WTC11 (cell line): ENCODE measurements around the gene CNTNAP2.

Source experiments
- ATF3 ChIP-seq: sonication (generic); formaldehyde crosslinking; conservative IDR thresholded peaks from 2 replicates; pipeline ENCODE4 v1.8.1; 2022; ENCODE audit warnings: mild to moderate bottlenecking, missing genetic modification reagents
- E2F1 ChIP-seq: sonication (generic); formaldehyde crosslinking; IDR thresholded peaks from 2 replicates; pipeline ENCODE4 v1.8.0; 2022; ENCODE audit warnings: mild to moderate bottlenecking, missing genetic modification reagents
- ETV6 ChIP-seq: sonication (generic); formaldehyde crosslinking; IDR thresholded peaks from 2 replicates; pipeline ENCODE4 v1.8.1; 2022; ENCODE audit warnings: mild to moderate bottlenecking, missing genetic modification reagents
- FOXP1 ChIP-seq: sonication (generic); formaldehyde crosslinking; IDR thresholded peaks from 2 replicates; pipeline ENCODE4 v1.8.0; 2022; ENCODE audit warnings: missing genetic modification reagents, mild to moderate bottlenecking, moderate library complexity, borderline replicate concordance
- PRDM15 ChIP-seq: sonication (generic); formaldehyde crosslinking; IDR thresholded peaks from 2 replicates; pipeline ENCODE4 v1.8.0; 2022; ENCODE audit warnings: missing genetic modification reagents
- SMAD4 ChIP-seq: sonication (generic); formaldehyde crosslinking; IDR thresholded peaks from 2 replicates; pipeline ENCODE4 v1.8.0; 2022; ENCODE audit warnings: mild to moderate bottlenecking, missing genetic modification reagents
- TP53 ChIP-seq: sonication (generic); formaldehyde crosslinking; IDR thresholded peaks from 2 replicates; pipeline ENCODE4 v1.8.1; 2023; ENCODE audit warnings: mild to moderate bottlenecking, missing genetic modification reagents
- USF2 ChIP-seq: sonication (generic); formaldehyde crosslinking; IDR thresholded peaks from 2 replicates; pipeline ENCODE4 v1.8.1; 2023; ENCODE audit warnings: mild to moderate bottlenecking, missing genetic modification reagents, moderate library complexity
- TF ChIP-seq, protein P1 (sequence below): fragments of 200-600 bp; IDR thresholded peaks from 2 replicates; pipeline ENCODE4 v1.8.0; 2022; ENCODE audit warnings: antibody characterized with exemption
- TF ChIP-seq, protein P2 (sequence below): fragments of 250-450 bp; sonication (Bioruptor Pico); IDR thresholded peaks from 2 replicates; pipeline ENCODE4 v2.1.2; 2022; ENCODE audit warnings: mild to moderate bottlenecking, moderate library complexity

- TF ChIP-seq, protein P1, sequence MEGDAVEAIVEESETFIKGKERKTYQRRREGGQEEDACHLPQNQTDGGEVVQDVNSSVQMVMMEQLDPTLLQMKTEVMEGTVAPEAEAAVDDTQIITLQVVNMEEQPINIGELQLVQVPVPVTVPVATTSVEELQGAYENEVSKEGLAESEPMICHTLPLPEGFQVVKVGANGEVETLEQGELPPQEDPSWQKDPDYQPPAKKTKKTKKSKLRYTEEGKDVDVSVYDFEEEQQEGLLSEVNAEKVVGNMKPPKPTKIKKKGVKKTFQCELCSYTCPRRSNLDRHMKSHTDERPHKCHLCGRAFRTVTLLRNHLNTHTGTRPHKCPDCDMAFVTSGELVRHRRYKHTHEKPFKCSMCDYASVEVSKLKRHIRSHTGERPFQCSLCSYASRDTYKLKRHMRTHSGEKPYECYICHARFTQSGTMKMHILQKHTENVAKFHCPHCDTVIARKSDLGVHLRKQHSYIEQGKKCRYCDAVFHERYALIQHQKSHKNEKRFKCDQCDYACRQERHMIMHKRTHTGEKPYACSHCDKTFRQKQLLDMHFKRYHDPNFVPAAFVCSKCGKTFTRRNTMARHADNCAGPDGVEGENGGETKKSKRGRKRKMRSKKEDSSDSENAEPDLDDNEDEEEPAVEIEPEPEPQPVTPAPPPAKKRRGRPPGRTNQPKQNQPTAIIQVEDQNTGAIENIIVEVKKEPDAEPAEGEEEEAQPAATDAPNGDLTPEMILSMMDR, result no peak
- no peak for TF ChIP-seq USF2
- TF ChIP-seq SMAD4 (CRISPR knock-in tag), result no peak
- no peak for TF ChIP-seq PRDM15
- TF ChIP-seq FOXP1 (CRISPR knock-in tag), result no peak
- TF ChIP-seq E2F1 (CRISPR knock-in tag), result no peak
- TF ChIP-seq TP53 (CRISPR knock-in tag), result no peak
- TF ChIP-seq ETV6 (CRISPR knock-in tag), result no peak
- TF ChIP-seq ATF3 (CRISPR knock-in tag), result no peak
- TF ChIP-seq, protein P2, sequence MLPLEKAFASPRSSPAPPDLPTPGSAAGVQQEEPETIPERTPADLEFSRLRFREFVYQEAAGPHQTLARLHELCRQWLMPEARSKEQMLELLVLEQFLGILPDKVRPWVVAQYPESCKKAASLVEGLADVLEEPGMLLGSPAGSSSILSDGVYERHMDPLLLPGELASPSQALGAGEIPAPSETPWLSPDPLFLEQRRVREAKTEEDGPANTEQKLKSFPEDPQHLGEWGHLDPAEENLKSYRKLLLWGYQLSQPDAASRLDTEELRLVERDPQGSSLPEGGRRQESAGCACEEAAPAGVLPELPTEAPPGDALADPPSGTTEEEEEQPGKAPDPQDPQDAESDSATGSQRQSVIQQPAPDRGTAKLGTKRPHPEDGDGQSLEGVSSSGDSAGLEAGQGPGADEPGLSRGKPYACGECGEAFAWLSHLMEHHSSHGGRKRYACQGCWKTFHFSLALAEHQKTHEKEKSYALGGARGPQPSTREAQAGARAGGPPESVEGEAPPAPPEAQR, result no peak
These were observed 2231.4 kb downstream of the CNTNAP2 start for GRCh38 chr7:148347981-148348380.
